Measurements from ENCODE around the gene DMD. TPM values are rescaled to one million over a fixed set of nuclear protein-coding genes. Genes with fewer than 3 reads are reported as not detected.

DMD gene
- total and polyA plus RNA-seq, 2 of the 8 experiments (the other 6 are each of a cell fraction or from before 2014, with no cell fraction given) = 4.8 to 7.4 TPM

DNA sequence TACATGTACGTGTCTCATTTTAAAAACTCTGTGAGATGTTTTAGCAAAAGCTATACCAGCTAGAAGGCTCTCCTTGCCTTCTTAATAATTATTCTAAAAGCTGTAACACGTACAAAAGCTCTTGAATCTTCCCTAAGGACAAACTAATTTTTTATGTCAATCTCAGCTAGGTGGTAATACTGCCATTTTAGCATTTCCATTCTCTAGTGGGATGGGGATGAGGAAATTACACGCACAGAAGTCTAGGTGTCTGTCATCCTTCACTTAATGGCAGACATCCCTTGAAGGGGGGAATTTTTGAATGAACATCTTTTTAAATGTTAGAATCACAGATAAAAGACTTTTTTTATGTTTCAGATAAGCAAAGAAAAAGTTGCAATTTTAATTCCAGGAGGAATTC lies 569.1 kb downstream of the DMD start:
- DNase-seq (ENCODE audit: low read depth in 1 of 2, low spot score in 2 of 2) (no peak), FAIRE-seq (no peak)
- H3K79me1 ChIP-seq (ENCODE audit: low read depth, low read length) = no peaks in the 10 kb centered on the region
- H3K4me3 ChIP-seq (ENCODE audit: extremely low read depth in 1 of 4, insufficient read depth in 2 of 4, low read depth in 3 of 4, low read length in 4 of 4) = no peak overlapping the region
- no peak overlapping the region for H3K56ac ChIP-seq (replicated peaks; ENCODE audit: insufficient read length, low read depth, low read length)
- no peak overlapping the region for H3K14ac ChIP-seq (ENCODE audit: insufficient read length)
- H2BK20ac ChIP-seq (ENCODE audit: low read length) = no peak overlapping the region
- H2BK120ac ChIP-seq (replicated peaks; ENCODE audit: low read depth, low read length) = no peak overlapping the region
- H3K27me3 ChIP-seq (replicated peaks in 1 of 4; ENCODE audit: control insufficient read depth in 3 of 4, extremely low read depth in 1 of 4, insufficient read depth in 3 of 4, low read length in 3 of 4) = no peaks in the 10 kb centered on the region
- no peaks in the 10 kb centered on the region for H3K36me3 ChIP-seq (ENCODE audit: control insufficient read depth in 2 of 4, insufficient read depth in 4 of 4, low read length in 3 of 4)
- H3K4me2 ChIP-seq (ENCODE audit: insufficient read depth in 1 of 2, low read depth in 2 of 2, low read length in 2 of 2) = no peak overlapping the region
- H2BK5ac ChIP-seq (ENCODE audit: low read depth, low read length) = no peak overlapping the region
- no peak overlapping the region for H4K91ac ChIP-seq (replicated peaks; ENCODE audit: insufficient read length, low read length)
- H2BK12ac ChIP-seq (ENCODE audit: low read depth, low read length) = no peak overlapping the region
- H3K9ac ChIP-seq (replicated peaks in 1 of 4; ENCODE audit: extremely low read depth in 1 of 4, low read depth in 3 of 4, low read length in 3 of 4) = no peak overlapping the region
- no peak overlapping the region for H3K4ac ChIP-seq (replicated peaks; ENCODE audit: insufficient read length, low read depth, low read length)
- no peaks in the 10 kb centered on the region for H3K79me2 ChIP-seq (ENCODE audit: control insufficient read depth in 1 of 2, insufficient read depth in 2 of 2, low read length in 2 of 2)
- H2AK5ac ChIP-seq (ENCODE audit: low read depth, low read length) = no peak overlapping the region
- CTCF ChIA-PET (ENCODE audit: partially characterized antibody) = no interaction called here
- H4K8ac ChIP-seq (ENCODE audit: extremely low read depth, insufficient read depth, low read length) = no peak overlapping the region
- H4K20me1 ChIP-seq (replicated peaks in 1 of 2; ENCODE audit: control insufficient read depth in 1 of 2, insufficient read depth in 2 of 2, low read length in 2 of 2) = no peaks in the 10 kb centered on the region
- POLR2A ChIA-PET (ENCODE audit: partially characterized antibody) = no interaction called here
- H3K23me2 ChIP-seq (ENCODE audit: low read depth, low read length) = no peaks in the 10 kb centered on the region
- H3K4me1 ChIP-seq (replicated peaks in 1 of 4; ENCODE audit: control insufficient read depth in 3 of 4, insufficient read depth in 4 of 4, low read length in 3 of 4) = no peaks in the 10 kb centered on the region
- no peak overlapping the region for H3K23ac ChIP-seq (ENCODE audit: insufficient read length)
- H4K5ac ChIP-seq (ENCODE audit: insufficient read length, low read depth, low read length) = no peak overlapping the region
- no peak overlapping the region for H3K27ac ChIP-seq (ENCODE audit: low read depth, low read length)
- H2BK15ac ChIP-seq (ENCODE audit: low read length) = no peak overlapping the region
- H2AFZ ChIP-seq (ENCODE audit: low read length) = no peak overlapping the region
- WGBS, 2 experiments (ENCODE audit: extremely low coverage in 1 of 2, insufficient coverage in 1 of 2, insufficient read length in 1 of 2, insufficient replicate concordance in 2 of 2, low coverage in 1 of 2, low lambda C conversion rate in 2 of 2, missing lambda C conversion rate in 1 of 2) = 100% methylated on average over 3 of the region's 3 CpGs; no CpG with 5 or more reads in 1 of the 2 experiments
- H3K18ac ChIP-seq (ENCODE audit: extremely low read depth, low read length) = no peak overlapping the region
- H3K9me3 ChIP-seq (ENCODE audit: insufficient read depth in 2 of 2, low read depth in 1 of 2, low read length in 1 of 2) = no peaks in the 10 kb centered on the region
- TF ChIP-seq SP1 (IDR thresholded peaks at IDR 0.05; ENCODE audit: low read depth, low read length) = no peak
- no peak for TF ChIP-seq NANOG (IDR thresholded peaks at IDR 0.05; ENCODE audit: insufficient read depth, low read depth, low read length, poor library complexity, severe bottlenecking)
- TF ChIP-seq POLR2AphosphoS5 (IDR thresholded peaks at IDR 0.05; ENCODE audit: low read depth, low read length) = no peak
- no peak for TF ChIP-seq ATF2 (IDR thresholded peaks at IDR 0.05; ENCODE audit: low read length)
- no peak for TF ChIP-seq CREB1 (IDR thresholded peaks at IDR 0.05)
- TF ChIP-seq RXRA (IDR thresholded peaks at IDR 0.05; ENCODE audit: insufficient read depth, low read depth, low read length) = no peak
- no peak for TF ChIP-seq TAF1 (IDR thresholded peaks at IDR 0.05; ENCODE audit: low read depth, low read length)
- TF ChIP-seq SIRT6 (IDR thresholded peaks at IDR 0.05; ENCODE audit: low read length) = no peak
- no peak for TF ChIP-seq EZH2 (IDR thresholded peaks at IDR 0.05; ENCODE audit: low read depth, low read length, severe bottlenecking)
- no peak for TF ChIP-seq YY1 (IDR thresholded peaks at IDR 0.05; ENCODE audit: low read depth, low read length)
- TF ChIP-seq TAF7 (optimal IDR thresholded peaks at IDR 0.05; ENCODE audit: borderline replicate concordance, low read depth, low read length) = no peak
- TF ChIP-seq, protein P1, sequence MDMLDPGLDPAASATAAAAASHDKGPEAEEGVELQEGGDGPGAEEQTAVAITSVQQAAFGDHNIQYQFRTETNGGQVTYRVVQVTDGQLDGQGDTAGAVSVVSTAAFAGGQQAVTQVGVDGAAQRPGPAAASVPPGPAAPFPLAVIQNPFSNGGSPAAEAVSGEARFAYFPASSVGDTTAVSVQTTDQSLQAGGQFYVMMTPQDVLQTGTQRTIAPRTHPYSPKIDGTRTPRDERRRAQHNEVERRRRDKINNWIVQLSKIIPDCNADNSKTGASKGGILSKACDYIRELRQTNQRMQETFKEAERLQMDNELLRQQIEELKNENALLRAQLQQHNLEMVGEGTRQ (IDR thresholded peaks at IDR 0.05; ENCODE audit: low read length) = no peak
- TF ChIP-seq GABPA (IDR thresholded peaks at IDR 0.05; ENCODE audit: borderline replicate concordance, insufficient read depth, low read length) = no peak

All from H1 (cell line).